Stimulated activated naive CD8-positive, alpha-beta T cell treated with anti-CD3 and anti-CD28 coated beads, Interleukin-15, Interleukin-2, amounts not matched to agents 100 ng/mL and 50 ng/mL, for 24 hours (primary cell): ENCODE measurements around the gene WWOX.

ENCODE experiments used
- H3K27ac Mint-ChIP-seq: one replicate; pipeline ENCODE4 v1.8.0; 2021; ENCODE audit warnings: mild to moderate bottlenecking, mixed read lengths
- H3K27me3 Mint-ChIP-seq: one replicate; pipeline ENCODE4 v1.8.0; 2021; ENCODE audit warnings: mixed read lengths
- H3K36me3 Mint-ChIP-seq: one replicate; pipeline ENCODE4 v1.8.0; 2021; ENCODE audit warnings: low read depth, mixed read lengths
- H3K4me1 Mint-ChIP-seq: one replicate; pipeline ENCODE4 v1.8.0; 2021; ENCODE audit warnings: low read depth, mixed read lengths
- H3K4me3 Mint-ChIP-seq: one replicate; pipeline ENCODE4 v1.8.0; 2021; ENCODE audit warnings: mild to moderate bottlenecking, mixed read lengths
- H3K9me3 Mint-ChIP-seq: one replicate; pipeline ENCODE4 v1.8.0; 2021; ENCODE audit warnings: mixed read lengths

WWOX gene

DNA sequence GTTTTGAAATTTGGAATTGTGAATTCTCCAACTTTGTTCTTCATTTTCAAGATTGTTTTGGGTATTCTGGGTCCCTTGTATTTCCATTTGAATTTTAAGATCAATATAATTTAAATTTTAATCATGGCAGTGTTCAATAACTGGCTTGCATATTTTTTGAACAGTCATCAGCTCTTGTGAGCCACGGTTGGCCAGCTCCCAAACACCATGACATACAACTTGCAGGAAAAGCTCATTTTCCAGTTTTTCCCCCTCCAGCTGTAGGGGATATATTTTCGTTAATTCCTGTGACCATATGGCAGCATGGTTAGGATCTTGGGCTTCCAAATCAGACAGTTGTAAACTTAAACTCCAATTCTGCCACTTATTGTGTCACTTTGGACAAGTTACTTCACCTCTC, 690.1 kb downstream of the WWOX start:
- no peaks in the 10 kb centered on the region for H3K9me3 Mint-ChIP-seq
- no peaks in the 10 kb centered on the region for H3K27me3 Mint-ChIP-seq
- no peaks in the 10 kb centered on the region for H3K36me3 Mint-ChIP-seq
- H3K4me3 Mint-ChIP-seq, result no peak overlapping the region
- H3K27ac Mint-ChIP-seq, result no peak overlapping the region
- H3K4me1 Mint-ChIP-seq, result peaks cover 13% of the 10 kb centered on the region

DNA sequence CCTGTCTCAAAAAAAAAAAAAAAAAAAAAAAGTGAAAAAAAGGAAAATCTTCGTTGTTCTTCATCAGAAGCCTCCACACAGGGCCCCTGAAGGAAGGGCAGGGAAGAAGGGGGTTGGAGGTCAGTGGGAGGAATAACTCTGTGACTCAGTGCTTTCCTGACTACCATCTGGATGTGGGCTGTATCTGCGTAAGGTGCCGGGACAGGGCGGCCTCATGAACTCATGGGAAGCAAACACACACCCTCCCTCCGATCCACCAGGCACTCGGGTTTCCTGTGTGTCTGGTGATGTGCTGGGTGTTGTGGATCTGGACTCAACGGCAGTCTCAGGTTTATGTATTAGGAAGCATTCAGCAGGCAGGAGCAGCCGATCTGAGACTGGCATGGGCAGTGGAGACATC, 691.6 kb downstream of the WWOX start:
- Mint-ChIP-seq H3K27me3 (no peaks in the 10 kb centered on the region), H3K9me3 (no peaks in the 10 kb centered on the region), H3K27ac (no peak overlapping the region), H3K4me3 (no peak overlapping the region), H3K4me1 (peaks cover 17% of the 10 kb centered on the region), H3K36me3 (no peaks in the 10 kb centered on the region)

DNA sequence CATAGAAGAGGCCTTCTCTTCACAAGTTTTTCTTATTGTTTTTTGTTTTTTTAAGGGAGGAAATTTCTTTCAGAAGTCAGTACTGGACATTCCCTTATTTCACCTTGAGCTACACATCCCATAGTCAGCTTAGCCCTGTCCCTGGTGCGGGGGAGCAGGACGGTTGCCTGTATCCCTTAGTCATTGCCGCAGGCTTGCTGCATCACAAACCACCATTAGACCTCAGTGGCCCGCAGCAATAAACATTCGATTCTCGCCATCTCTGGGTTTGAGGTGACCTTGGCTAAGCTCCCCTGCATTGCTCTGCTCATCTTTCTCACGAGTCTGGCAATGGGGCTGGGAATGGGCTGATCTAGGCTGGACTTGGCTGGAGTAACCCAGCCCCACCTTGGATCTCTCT, 692.5 kb downstream of the WWOX start:
- H3K36me3 Mint-ChIP-seq, result no peaks in the 10 kb centered on the region

DNA sequence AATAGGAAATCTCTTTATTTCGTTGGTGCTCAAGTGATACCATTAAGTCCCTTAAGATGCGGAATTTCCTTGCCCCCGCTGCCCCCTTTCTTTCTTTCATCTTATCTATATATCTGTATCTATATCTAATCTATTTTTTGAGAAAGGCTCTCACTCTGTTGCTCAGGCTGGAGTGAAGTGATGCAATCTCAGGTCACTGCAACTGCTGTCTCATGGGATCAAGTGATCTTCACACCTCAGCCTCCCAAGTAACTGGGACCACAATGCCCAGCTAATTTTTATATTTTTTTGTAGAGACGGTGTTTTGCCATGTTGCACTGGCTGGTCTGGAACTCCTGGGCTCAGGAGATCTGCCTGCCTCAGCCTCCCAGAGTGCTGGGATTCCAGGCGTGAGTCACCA, 693.5 kb downstream of the WWOX start:
- Mint-ChIP-seq H3K4me1 (peaks cover 17% of the 10 kb centered on the region), H3K27me3 (no peaks in the 10 kb centered on the region), H3K9me3 (no peaks in the 10 kb centered on the region), H3K4me3 (no peak overlapping the region), H3K27ac (no peak overlapping the region), H3K36me3 (no peaks in the 10 kb centered on the region)

More for the DNA sequence above, 692.5 kb downstream of the WWOX start:
- H3K9me3 Mint-ChIP-seq, result no peaks in the 10 kb centered on the region
- H3K4me3 Mint-ChIP-seq, result no peak overlapping the region
- H3K27ac Mint-ChIP-seq, result no peak overlapping the region
- H3K27me3 Mint-ChIP-seq, result no peaks in the 10 kb centered on the region
- H3K4me1 Mint-ChIP-seq, result peaks cover 17% of the 10 kb centered on the region

DNA sequence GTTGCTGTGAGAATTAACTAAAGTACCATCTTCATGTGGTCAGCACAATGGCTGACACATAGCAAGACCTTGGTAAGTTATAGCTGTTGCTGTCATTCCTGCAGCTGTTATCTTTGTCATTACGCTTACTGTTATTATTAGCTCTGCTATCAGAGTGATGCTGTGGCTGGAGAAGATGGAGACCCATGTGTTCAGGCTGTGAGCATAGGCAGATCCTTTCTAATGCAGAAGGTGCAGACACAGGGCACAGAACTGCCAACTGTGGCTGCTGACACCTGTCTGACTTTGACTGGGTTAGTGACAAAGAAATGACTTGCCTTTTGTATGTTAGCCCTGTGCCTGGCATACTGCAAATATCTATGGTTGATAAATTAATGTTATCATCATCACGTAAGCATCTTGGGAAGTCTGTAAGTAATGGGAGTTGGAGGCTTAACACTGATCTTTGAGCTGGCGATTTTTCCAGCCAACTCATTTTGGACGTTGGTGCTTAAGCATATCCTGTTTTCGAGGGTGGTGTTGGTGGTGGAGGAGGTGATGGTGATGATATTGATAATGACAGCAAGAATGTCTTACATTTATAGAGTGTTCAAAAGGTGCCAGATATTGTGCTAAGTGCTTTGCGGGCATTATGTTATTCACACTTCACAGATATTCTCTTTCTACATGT, 695.3 kb downstream of the WWOX start:
- H3K27ac Mint-ChIP-seq, result no peak overlapping the region
- peaks cover 17% of the 10 kb centered on the region for H3K4me1 Mint-ChIP-seq
- H3K27me3 Mint-ChIP-seq, result no peaks in the 10 kb centered on the region
- no peak overlapping the region for H3K4me3 Mint-ChIP-seq
- H3K9me3 Mint-ChIP-seq, result no peaks in the 10 kb centered on the region
- no peaks in the 10 kb centered on the region for H3K36me3 Mint-ChIP-seq

DNA sequence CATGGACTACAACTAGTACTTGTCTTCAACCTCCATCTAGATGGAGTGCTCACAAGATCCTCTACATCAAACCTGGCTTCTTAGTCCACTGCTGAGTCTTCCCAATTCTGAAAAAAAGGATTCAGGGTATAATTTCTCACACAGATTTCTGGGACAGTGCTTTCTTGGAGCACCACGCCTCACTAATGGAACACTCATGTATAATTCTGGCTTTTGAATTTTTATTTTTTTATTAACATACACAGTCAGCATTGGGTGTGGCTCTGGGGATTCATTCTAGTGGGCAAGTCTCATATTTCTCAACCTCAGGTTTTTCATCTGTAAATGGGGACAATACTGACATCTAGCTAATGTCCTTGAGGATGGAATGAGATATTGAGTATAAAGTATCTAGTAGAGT, 696.0 kb downstream of the WWOX start:
- Mint-ChIP-seq H3K27ac (no peak overlapping the region), H3K4me1 (peaks cover 14% of the 10 kb centered on the region), H3K9me3 (no peaks in the 10 kb centered on the region), H3K4me3 (no peak overlapping the region), H3K36me3 (no peaks in the 10 kb centered on the region), H3K27me3 (no peaks in the 10 kb centered on the region)

DNA sequence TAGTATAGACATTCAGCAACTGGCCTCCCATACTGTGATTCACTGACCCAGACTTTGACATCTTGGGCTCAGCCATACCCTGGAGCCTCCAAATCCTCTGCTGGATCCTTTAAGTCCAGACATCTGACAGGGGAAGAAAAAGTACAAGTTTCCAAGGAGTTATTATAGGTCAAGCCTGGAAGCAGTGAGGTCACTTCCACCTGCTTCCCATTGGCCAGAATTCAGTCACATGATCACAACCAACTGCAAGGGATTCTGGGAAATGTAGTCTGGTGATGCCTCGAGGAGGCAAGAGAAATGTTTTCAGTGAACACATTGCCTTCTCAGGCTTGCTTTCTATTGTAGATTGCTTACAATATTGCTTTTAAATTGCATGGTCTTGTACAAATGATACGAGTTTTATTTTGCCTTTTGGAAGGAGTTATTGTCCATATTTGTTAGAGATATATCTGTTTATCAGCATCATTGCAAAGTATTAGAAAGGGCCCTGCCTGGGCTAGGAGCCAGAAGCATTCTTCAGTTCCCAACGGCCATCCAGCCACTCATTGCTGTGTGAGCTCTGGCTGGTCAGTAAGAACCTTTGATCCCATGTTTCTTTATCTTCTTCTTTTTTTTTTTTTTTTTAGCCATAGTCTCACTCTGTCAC, 696.9 kb downstream of the WWOX start:
- Mint-ChIP-seq H3K27ac (no peak overlapping the region), H3K4me3 (no peak overlapping the region), H3K27me3 (no peaks in the 10 kb centered on the region), H3K36me3 (no peaks in the 10 kb centered on the region), H3K4me1 (peaks cover 8% of the 10 kb centered on the region), H3K9me3 (no peaks in the 10 kb centered on the region)

DNA sequence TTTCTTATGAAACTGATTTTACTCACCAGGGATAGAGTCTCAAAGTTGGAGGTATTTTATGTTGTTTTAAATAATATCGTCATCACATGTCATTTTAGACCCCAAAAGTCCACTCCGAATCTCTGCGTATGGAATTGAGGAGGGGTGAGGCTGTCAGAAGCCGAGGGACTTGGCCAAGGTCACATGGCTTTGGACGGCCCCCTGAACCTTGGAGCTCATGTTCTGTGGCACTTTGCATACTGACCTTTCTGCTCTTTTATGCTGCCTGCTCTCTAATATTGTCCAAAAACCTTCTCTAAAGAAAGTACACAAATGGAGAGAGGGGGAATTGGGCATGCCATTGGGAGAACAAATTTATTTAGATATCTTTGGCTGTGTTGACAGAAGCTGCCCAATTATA, 700.0 kb downstream of the WWOX start:
- peaks cover 5% of the 10 kb centered on the region for H3K4me1 Mint-ChIP-seq
- no peak overlapping the region for H3K4me3 Mint-ChIP-seq
- no peak overlapping the region for H3K27ac Mint-ChIP-seq

DNA sequence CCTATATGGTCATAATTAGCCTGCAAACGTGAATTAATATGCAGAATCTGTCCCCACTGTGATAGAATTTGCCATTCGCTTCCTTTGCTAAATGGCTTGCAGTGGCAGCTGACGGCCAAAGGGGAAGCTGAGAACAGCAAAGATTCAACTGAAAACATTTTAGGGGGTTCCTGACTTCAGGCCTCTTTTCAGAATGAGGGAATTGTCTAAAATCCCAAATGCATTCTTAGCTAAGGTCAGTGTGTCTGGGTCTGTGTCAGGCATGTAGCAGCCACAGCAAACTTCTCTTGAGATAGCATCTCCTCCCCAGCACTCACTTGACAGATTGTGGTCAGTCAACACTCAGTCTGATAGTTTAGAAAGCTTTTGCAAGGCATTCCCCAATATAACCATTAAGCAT, 701.1 kb downstream of the WWOX start:
- H3K27ac Mint-ChIP-seq, result no peak overlapping the region

More for the DNA sequence above, 700.0 kb downstream of the WWOX start:
- H3K27me3 Mint-ChIP-seq, result no peaks in the 10 kb centered on the region
- H3K9me3 Mint-ChIP-seq, result no peaks in the 10 kb centered on the region
- H3K36me3 Mint-ChIP-seq, result no peaks in the 10 kb centered on the region

DNA sequence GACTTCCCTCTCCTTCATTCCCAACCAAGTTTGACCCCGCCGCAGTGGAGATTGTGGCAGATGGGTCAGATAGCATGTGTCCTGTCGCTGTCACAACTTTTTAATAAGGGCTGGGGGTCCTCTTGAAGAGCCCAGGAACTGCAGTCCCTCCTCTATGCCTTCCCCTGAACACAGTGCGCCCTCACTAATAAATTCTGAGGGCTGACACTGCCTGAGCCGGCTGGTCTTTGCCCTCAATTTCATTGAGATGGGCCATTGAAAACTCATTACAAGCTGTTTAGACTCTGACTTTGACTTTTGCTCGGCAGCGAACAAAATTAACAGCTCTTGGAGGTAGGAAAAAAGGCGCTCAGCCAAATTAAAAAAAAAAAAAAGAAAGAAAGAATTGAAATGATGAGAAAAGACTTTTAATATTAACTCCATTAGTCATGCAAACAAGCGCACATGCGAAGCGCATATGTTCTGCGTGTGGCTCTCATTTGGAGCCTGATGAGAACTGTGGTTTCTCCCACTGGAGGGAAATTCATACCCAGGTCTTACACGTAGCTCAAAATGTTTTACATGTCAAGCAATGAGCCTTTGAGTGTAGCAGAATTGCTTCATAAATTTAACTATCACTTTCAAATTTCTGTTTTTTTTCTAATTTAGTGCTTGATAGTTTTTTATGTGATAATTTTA, 704.7 kb downstream of the WWOX start:
- Mint-ChIP-seq H3K36me3 (peaks cover 4% of the 10 kb centered on the region), H3K27ac (no peak overlapping the region), H3K4me1 (no peaks in the 10 kb centered on the region), H3K27me3 (no peaks in the 10 kb centered on the region), H3K9me3 (peaks cover 6% of the 10 kb centered on the region), H3K4me3 (no peak overlapping the region)

More for the DNA sequence above, 701.1 kb downstream of the WWOX start:
- Mint-ChIP-seq H3K27me3 (no peaks in the 10 kb centered on the region), H3K36me3 (peaks cover 1% of the 10 kb centered on the region), H3K9me3 (peaks cover 2% of the 10 kb centered on the region), H3K4me3 (no peak overlapping the region), H3K4me1 (no peaks in the 10 kb centered on the region)

DNA sequence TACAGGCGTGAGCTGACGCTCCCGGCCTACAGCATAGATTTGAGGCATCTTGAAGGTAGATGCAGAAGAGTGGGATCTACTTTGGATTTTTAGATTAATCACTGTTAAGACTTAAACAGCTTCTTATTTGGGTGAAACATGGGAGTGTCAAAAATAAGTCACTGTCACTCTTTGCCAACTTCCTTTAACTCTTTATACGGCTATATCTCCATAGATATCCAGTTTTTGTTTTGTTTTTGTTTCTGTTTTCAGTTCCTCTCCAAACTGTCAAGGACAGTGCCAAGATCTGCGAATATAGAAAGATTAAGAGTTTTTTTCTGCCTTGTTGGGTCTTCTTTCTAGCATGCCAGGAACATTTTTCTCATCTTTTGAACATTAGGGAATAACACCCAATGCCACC, 706.1 kb downstream of the WWOX start:
- Mint-ChIP-seq H3K36me3 (peaks cover 4% of the 10 kb centered on the region), H3K27ac (no peak overlapping the region), H3K9me3 (peaks cover 6% of the 10 kb centered on the region), H3K4me1 (no peaks in the 10 kb centered on the region), H3K27me3 (no peaks in the 10 kb centered on the region), H3K4me3 (no peak overlapping the region)

DNA sequence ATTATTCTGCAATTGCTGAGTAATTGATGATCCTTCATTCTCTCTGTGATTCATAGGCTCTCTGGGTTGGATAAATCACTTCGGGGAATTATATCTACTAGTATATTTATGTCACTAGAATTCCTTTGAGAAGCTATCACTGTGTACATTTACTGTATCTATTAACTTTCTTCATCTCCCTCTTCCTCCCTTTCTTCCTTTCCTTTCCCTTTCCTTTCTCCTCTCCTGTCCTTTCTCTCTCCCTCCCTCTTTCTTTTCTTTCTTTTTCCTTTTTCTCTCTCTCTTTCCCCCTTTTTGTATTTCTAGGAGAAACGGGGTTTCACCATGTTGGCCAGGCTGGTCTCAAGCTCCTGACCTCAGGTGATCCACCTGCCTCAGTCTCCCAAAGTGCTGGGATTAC, 711.8 kb downstream of the WWOX start:
- Mint-ChIP-seq H3K27ac (no peak overlapping the region), H3K27me3 (no peaks in the 10 kb centered on the region), H3K4me3 (no peak overlapping the region), H3K9me3 (no peaks in the 10 kb centered on the region), H3K36me3 (no peaks in the 10 kb centered on the region), H3K4me1 (no peaks in the 10 kb centered on the region)

DNA sequence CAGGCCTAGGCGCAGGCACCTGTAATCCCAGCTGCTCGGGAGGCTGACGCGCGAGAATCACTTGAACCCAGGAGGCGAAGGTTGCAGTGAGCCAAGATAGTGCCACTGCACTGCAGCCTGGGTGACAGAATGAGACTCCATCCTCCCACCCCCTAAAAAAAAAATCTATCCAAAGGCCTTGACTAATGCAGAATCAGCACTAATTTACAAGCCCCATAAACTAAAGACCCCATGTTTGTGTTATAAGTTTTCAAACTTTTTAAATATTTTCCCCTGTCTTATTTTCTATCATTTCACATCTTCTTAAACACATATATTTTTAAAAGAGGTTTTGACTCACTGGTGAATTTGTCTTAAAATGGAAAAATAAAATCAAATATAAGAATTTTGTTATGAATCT, 713.1 kb downstream of the WWOX start:
- H3K4me1 Mint-ChIP-seq, result no peaks in the 10 kb centered on the region
- H3K36me3 Mint-ChIP-seq, result no peaks in the 10 kb centered on the region
- no peak overlapping the region for H3K27ac Mint-ChIP-seq
- no peaks in the 10 kb centered on the region for H3K9me3 Mint-ChIP-seq
- no peaks in the 10 kb centered on the region for H3K27me3 Mint-ChIP-seq
- no peak overlapping the region for H3K4me3 Mint-ChIP-seq

DNA sequence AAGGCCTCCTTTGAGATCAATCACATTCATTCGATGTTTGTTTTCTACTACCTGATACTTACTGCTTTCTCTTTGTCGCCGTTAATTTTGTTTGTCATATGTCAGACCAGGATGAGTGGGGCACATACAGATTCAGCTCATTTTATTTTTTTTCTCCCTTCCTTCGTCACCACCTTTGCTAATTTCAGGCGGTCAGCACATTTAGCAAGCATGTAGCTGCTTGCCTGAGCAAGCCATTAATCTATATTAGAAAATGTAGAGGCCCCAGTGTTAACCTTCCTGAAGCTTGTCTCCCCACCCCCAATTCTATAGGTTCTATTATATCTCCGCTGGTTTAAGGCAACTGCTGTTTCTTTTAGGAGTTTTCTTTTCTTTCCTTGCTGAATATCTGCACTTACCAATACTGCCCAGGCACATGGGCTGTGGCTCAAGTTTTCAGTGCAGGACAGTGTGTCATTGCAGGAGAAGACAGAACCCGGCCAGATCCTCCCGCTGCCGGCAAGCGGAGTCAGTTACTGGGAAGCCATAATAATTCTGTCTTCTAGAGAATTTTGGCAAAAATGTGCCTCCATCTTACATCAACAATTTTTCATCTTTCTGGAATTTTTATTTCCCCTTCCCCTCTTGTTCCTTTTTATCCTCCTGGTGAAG, 714.3 kb downstream of the WWOX start:
- H3K9me3 Mint-ChIP-seq, result no peaks in the 10 kb centered on the region
- H3K36me3 Mint-ChIP-seq, result no peaks in the 10 kb centered on the region
- no peak overlapping the region for H3K27ac Mint-ChIP-seq
- H3K27me3 Mint-ChIP-seq, result no peaks in the 10 kb centered on the region
- H3K4me1 Mint-ChIP-seq, result no peaks in the 10 kb centered on the region
- H3K4me3 Mint-ChIP-seq, result no peak overlapping the region

DNA sequence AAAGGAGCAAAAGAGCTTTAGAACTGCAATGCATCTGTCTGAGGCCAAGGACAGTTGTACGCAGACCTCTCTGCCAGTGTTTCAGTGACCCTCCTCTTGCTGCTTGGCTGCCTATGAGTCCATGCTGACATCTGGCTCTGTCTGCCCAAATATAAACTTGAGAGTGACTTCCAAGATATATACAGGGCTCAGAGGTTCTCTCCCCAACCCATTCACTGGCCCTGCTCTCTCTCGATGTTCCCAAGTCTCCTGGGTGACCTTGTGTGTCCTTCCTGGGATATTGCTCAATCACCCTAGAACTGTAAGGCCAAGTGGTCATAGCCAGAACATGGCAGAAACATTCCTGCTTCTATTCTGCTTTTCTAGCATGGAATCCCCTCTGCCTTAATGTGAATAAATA, 716.3 kb downstream of the WWOX start:
- no peaks in the 10 kb centered on the region for H3K27me3 Mint-ChIP-seq
- no peak overlapping the region for H3K4me3 Mint-ChIP-seq
- H3K36me3 Mint-ChIP-seq, result no peaks in the 10 kb centered on the region
- no peaks in the 10 kb centered on the region for H3K9me3 Mint-ChIP-seq
- H3K27ac Mint-ChIP-seq, result no peak overlapping the region
- no peaks in the 10 kb centered on the region for H3K4me1 Mint-ChIP-seq
